UCSD-AML1 (cell line): Measurements from ENCODE around the gene FILIP1.

Experiments
- DNase-seq: peaks from one replicate; lab custom pipeline; 2025; ENCODE audit not compliant: unreplicated experiment; lab: John Stamatoyannopoulos, UW

Gene FILIP1

DNA sequence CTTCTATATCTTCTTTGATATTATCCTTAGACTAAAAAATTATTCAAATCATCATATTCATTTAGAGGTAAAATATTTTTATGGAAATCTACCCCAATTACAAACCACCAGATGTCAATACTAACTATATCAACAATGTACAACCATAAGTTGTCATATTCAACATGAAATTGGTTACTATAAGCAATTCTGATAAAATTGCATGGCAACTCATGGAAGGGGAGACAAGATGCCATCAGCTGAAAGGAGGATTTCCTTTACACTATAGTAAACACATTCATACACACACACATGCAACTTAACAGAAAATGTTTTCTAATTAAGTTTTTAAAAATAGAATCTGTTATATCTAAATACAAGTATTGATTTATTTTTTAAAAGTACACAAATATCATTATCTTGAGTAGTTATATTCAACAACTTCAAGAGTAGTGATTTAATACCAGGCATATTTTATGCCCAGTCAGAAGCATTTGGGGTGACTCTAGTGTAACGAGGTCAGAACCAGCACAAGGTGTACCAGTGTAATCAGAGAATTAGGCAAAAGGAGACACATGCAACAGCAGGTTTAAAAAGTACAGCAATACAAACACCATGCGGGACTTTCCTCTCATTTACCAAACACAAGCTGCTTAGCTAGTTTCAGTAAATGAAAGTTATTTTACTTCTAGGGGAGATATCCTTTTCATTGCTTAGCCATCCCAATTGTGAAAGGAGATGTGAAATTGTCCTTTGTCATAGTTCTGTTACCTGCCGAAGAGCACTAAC, 1.0 kb downstream of the FILIP1 start:
- no peak for DNase-seq

DNA sequence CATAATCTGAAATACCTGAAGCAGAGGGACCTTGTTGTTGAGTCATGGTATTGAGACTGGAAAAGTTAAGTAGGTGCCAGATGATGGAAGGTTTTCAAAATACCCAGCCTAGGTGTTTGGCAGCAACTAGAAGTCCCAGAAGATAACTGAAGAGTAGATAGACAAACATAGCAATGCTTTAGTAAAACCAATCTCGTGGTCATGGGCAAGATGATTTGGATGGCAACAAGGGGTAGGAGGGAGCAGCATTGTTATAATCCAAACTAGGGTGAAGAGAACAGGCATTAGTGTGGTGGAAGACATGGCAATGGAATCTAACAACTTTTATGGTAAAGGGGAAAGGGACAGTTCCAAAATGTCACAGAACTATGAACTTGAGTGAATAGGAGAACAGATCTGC, 2.3 kb downstream of the FILIP1 start:
- DNase-seq, result no peak

DNA sequence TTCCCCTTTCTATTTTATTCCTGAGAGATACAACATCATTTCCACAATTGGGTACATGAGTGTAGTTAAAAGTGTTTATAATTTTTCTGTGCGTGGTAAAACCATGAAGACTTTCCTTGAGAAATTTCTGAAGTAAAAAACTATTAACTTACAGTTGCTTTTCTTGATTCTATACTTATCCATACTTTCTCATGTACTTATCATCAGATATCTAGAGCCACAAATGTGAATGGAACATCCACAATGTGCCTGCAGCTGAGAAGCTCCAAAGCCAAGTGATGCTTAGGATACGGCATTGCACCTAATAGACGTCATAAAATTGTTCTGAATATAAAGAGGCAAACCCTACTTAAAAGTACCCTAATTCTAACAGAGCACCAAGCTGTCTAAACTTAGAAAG, 2.9 kb downstream of the FILIP1 start:
- DNase-seq, result no peak

DNA sequence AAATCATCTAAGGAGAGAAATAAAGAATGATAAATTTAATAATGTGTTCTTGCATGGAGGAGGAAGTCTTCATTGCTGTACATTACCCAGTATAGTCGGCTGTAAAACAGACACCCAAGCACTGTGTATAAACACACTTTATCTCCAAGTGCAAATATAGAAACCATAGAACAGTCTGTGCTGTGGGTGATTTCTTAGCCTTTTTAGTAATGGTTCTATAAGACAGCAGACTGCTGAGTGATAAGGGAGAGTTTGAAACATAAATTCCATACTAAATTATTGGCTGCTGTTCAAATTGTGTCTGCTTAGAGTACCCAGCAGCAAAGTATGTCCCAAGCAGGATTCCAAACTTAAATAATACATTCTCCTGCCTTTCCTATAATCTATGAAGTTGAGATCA, 4.6 kb downstream of the FILIP1 start:
- no peak for DNase-seq

DNA sequence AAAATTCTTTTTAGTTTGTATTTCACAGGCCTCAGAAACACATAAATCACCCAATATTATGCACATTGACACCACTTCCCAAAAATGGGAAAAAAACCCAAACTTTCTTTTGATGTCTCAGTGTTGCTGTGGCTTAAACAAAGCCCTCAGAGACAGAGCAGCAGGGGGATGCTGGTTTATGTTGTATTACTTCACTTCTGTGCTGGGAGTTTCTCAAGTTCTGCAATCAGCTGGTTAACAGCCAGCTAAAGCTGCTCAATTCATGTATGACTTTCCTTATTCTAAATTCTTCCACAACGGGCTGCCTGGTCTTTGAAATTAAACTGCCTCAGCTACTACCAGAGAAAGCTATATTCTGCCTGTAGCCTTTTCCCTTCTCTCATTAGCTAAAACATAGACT, 5.6 kb downstream of the FILIP1 start:
- no peak for DNase-seq

DNA sequence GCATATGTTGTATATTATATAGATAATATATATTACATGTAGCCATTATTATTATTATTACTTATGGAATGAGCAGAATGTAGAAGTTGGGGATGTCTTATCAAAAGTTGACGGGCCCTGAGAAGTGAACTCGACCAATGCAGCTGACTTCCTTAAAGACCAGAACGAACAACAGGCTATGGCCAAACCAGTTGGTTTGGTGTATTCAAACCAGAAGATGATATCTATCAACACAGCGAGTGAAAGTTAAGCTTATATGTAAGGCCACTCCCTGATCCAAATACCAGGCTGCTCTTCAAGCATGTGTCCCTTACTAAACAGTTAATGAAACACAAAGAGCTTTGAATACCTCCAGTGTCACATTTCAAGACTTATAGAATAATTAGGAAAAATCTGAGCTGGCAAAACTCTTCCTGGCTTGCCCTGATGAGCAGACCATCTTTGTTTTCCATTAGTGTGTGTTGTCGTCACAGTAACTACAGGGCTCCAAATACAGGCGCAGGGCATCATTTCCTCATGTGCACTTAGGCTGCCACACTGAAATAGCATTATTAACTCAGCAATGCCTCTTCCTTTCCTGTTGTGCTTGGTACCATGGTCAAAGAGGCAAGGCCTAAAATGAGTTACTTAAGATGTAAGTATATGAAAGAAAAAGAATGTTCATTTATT, 6.6 kb downstream of the FILIP1 start:
- DNase-seq, result no peak

DNA sequence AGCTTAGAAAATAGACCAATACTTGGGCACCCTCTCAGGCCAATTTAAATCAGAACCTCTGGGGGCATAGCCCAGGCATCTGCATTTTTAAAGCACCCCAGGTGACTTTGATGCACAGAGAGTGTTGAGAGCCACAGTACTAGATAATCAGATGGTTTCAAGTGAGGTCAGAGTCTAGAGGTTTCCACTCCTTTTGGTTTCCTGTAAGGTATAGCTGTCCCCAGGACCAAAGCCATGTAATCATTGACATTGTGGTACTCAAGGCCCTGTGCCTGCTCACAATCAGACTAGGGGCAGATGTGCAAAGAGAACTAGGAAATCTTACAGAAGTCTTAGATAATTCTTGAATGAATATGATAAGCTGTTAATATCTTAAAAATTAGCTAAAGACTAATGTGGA, 9.1 kb downstream of the FILIP1 start:
- DNase-seq, result no peak

DNA sequence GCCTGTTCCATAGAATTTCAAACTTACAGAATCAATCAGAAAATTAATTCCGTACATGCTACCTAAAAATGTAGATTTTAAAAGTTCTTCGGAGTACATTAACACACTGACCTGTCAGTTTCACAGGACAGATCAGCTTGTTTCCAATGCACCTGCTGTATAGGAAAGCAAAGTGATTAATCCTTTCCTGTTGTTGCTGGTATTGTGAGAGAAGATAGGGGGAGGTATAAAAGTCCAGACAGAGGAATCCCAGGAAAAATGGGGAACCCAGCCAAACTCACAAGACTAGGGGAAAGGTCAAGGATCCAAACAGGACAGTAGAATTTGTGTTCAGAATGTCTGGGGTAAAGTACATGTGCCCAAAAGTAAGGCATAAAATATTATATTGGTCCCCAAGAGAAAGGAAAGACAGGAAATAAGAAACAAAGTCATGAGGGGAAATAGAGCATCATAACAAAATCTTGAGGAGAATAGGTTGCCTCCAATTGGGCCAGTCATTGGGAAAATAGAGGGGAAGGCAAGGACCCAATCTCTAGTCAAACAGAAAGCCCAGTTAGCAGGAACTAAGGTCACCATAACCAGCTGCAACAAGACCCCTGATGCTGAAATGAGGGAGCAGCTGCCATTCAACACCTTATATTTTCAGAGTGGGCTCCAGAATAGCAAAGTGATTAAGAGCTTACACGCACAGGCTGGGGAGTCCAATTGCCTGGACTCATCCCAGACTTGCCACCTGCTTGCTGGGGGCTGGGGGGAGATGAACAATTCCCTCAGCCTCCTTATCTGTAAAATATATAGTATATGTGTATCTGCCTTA, 10.3 kb downstream of the FILIP1 start:
- DNase-seq, result no peak

DNA sequence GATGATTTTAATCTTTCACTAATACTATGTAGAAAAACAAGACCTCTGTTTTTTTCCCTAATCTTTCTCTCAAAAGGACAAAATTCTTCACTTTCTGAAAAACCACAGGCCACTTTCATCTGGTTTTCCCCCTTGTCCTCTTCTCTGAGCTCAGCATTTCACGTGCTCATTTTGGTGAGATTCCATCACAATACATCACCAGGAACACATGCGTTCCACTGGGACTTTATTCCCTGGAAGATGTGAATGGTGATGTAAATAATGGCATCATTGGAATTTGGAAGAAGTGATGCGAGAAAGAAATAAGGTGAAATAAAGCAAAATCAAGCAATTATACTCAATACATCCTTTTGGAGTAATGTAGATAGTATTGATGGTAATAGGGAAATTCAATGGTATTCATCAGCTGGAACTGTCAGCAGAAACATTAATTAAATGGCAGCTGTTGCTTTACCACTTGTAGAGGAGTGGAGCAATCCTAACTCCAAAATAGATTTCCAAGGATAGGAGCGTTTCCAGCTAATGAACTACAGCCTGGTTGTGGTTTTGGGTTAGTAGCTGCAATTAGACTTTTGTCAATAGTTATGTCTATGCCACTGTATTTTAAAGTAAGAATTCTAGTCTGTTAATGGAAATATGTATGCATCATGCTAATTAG, 11.5 kb downstream of the FILIP1 start:
- DNase-seq, result no peak

DNA sequence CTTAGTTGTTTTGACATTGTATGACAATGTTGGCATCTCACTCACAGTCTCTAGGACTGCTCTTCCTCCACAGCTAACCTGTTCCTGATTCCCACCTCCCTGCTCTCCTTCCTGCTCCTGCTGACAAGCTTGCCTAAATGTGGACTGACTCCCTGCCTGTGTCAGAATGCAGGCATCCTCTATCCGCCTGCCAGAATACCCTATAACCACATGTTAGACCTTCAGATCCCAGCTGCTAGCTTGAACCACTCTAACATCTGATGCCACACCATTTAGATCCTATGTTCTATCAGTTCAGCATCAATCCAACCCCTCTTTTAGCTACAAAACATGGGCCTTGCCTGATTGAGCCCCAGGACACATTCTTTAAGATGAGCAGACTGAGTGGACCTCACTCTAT, 12.2 kb downstream of the FILIP1 start:
- DNase-seq, result no peak

DNA sequence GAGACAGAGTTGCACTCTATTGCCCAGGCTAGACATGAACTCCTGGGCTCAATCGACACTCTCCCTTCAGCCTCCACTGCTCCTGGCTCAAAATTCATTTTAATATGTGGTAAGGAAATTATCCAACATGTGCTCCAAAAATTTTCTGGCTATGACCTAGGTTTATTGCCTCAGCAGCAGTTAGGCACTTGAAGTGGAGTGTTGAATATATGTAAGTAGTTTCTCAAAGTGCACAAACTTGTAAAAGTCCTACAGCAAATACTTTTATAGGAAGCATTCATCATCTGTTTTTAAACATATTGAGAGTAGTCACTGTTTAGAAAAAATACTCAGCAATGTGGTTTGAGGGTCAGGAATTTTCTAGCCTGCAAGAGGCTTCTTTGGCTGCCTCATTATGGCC, 13.2 kb downstream of the FILIP1 start:
- no peak for DNase-seq

DNA sequence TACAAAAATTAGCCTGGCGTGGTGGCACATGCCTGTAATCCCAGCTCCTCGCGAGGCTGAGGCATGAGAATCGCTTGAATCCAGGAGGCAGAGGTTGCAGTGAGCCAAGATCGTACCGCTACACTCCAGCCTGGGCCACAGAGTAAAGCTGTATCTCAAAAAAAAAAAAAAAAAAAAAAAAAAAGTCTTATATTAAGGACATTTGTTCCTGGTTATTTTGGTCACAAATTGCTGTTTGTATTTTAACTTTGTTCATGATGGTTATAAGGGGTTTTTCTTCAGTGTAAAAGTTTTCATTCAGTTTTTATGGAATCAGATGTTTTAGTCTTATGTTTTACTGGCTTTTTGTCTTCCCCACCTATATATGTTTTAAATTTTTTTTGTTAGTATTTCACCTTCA, 13.9 kb downstream of the FILIP1 start:
- DNase-seq, result no peak

DNA sequence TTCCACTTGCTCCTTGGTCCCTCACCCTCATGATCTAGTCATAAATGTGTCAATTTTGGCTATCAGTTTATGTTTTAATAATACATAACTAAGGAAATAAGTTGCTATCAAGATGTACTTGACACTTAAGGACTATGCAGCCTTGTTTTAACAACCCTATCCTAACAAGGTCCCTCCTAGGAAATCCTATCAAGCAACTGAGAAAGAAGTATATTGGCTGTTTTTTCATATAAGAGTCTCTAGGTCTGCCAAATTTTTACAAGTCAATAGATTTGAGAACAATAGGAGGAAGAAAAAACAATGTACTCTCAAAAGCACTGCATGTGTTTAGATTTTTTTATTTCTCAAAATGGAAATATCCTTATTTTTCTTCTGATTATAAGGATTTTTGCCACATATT, 14.7 kb downstream of the FILIP1 start:
- no peak for DNase-seq

DNA sequence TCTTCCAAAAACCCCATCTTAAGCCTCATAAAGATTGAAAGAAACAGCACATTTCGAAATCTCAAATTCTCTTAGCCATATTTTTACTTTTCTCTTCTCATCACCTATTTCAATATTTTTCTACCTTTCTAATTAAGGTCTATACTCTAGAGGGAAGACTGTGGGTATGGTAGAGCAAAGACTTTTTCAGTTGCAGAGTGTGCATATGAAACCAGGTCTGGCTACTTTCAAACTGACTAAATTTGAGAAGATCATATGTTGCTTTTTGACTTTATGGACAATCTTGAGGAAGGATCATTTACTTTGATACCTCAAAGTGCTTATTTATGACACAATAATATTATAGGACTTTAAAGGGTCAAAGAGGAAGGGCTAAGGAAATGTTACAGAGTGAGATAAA, 20.7 kb downstream of the FILIP1 start:
- DNase-seq, result no peak

DNA sequence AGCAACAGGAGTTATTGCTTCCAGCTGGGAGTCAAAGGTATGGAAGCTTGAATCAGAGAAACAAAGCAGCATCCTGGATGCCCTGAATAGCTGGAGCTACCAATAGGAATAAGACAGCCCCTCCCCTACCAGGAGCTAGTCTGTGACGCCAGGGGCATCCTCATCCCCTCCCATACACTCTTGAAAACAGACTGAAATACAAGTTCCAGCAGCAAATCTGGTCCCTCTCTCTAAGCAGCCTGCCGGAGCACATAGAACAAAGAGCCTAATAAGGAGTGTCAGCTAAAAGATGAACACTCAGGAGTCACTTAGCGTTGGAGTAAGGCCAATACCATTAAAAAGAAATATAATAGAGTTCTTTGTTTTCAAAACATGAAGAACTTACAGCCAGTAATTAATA, 25.6 kb downstream of the FILIP1 start:
- DNase-seq, result no peak

DNA sequence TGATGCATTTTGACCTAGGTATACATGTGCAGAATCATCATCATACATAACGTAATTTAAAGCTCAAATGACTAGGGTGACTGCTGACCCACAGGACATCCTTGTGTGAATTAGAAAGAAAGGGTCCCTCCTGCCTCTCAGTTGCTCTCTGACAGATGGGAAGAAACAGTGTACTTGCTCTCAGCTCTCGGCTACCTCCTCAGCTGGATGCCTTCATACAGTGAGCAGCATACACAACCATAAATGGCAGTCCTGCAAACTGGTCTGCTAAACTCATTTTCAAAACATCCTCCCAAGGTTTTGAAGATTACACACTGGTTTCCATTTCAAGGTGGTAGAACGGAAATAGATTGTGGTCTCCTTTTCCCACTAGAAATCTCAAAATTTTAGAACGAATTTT, 26.3 kb downstream of the FILIP1 start:
- DNase-seq, result no peak

DNA sequence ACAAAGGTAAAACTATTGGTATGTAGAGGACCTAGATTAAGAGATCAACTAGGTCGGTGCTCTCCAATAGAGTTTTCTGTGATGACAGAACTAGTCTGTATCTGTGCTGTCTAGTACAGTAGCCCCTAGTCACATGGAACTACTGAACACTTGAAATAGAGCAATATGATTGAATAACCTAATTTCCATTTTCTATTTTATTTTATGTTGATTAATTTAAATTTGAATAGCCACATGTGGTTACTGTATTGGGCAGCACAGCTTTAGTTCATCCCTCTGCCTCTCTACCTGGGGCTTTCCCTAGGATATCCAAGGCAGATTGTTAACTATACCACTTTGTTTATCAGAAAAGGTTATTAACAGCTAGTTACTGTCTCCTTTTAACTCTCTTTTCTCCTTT, 27.0 kb downstream of the FILIP1 start:
- no peak for DNase-seq

DNA sequence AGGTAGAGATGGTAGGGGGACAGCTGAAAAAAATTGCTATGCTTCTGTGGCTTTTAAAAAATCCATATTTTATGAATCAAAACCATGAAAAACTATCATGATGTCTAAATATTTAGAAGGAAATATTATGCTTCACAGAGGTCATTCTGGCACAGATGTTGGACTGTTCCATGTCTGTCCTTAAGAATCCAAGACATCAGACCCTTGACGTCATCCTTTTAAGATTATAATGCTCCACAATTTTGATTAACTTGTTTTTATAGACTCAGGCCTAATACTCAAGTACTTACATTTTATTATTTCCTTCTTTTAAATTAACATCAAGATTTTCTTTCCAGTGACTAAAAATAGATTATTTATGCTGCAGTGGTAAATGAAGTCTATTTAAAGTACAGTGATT, 29.7 kb downstream of the FILIP1 start:
- no peak for DNase-seq

DNA sequence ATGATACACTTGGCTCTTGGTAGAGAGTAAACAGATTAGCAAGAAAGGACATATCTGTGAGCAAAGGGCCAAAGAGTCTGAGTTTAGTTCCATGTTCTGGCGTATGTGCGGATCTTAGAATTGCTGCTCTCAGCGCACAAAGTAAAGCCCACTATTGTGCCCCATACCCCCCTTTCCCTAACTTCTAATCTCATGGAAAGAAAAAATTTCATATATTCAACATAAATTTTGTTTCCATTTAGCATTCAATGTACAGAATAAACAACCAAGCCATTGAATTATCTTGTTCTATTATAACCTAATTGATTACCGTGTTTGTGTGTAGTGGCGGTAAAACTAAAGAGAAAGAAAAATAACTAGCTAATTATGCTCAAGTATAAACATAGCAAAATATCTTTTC, 30.5 kb downstream of the FILIP1 start:
- no peak for DNase-seq

DNA sequence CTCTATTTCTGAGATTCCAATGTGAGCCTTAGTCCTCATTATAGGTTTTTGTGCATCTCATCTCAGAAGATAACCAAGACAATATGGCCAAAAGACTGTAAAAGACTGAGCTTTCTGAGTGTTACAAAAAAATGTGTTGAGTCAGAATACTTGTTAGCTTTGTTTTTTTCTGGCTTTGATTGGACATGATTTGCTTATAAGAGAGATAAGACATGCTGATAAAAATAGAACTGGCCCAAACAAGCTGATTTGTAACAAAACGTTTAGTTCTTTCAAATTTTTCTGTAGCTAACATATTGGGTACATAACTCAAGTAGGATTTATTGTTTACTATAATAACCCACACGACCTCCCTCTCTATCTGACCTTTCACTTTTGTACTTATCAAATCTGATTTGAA, 32.9 kb downstream of the FILIP1 start:
- DNase-seq, result no peak

DNA sequence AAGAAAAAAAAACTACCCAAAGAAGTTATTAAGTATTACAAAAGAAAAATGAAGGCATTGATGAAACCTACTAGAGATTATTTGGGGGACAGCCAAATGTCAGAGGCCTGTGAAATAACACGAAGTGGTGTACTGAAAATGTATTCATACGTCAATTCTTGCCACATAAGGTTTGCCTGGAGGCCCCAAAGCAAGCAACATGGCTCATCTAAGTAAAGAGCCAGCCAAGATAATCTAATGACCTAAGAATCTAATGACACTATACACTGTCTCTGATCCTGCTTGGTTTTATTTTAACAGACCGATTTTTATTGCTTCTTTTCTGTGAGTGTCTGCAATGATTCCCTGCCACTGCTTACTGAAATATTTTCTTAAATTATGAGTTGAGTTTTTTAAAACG, 34.7 kb downstream of the FILIP1 start:
- DNase-seq, result no peak

DNA sequence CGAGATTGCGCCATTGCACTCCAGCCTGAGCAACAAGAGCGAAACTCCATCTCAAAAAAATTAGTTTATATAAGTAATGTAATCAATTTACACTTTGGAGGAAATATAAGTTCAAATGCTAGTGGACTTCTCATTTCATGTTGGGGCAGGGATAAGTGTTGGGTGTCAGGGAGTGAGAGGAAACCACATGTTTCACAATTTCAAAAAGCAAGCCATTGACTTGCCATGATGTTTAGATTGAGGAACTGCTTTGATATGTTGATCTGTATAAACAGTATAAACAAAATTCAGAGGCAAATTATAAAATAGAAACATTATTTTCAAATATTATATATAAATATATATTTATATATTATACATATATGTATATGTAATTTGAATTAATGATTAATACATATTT, 42.7 kb downstream of the FILIP1 start:
- no peak for DNase-seq
